Measurements from ENCODE around the gene PHF2.

The PHF2 gene

DNA sequence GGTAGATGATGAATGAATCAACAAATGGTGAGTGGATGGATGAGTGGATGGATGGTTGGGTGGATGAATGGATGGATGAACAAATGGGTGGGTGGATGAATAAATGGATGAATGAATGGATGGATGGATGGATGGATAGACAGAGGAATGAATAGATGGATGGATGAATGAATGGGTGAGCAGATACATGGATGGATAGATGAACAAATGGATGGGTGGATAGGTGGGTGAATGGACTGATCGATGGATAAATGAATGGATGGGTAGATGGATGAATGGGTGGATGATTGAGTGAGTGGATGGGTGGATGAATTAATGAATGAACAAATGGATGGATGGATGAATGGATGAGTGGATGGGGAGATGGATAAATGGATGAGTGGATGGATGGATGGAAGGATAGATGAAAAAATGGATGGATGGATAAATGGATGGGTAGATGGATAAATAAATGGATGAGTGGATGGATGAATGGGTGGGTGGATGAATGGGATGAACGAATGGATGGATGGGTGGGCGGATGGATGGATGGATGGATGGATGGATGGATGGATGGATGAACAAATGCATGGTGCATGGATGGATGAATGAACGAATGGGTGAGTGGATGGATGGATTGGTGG is 85.7 kb downstream of the PHF2 start:
- Histone ChIP-seq H3K4me3 (ENCODE audit: low read length, poor library complexity, severe bottlenecking) (no peak overlapping the region), H3K4me2 (ENCODE audit: low read depth, low read length, poor library complexity, severe bottlenecking) (no peak overlapping the region), H3K36me3 (ENCODE audit: insufficient read depth, low read length) (peaks cover 24% of the 10 kb centered on the region; the same call in 1 of the 2 replicates), H3F3A (ENCODE audit: low read depth) (no peaks in the 10 kb centered on the region), H2AFZ (ENCODE audit: low read length) (no peak overlapping the region), H4K20me1 (ENCODE audit: insufficient read depth, low read length, poor library complexity, severe bottlenecking) (no peaks in the 10 kb centered on the region), H3K27me3 (ENCODE audit: insufficient read depth, low read length, poor library complexity, severe bottlenecking) (no peaks in the 10 kb centered on the region), H3K9ac (ENCODE audit: low read depth, low read length, poor library complexity, severe bottlenecking) (no peak overlapping the region), H3K9me3 (ENCODE audit: insufficient read depth, low read depth, low read length) (no peaks in the 10 kb centered on the region), H3K4me1 (ENCODE audit: insufficient read depth, low read length, poor library complexity, severe bottlenecking) (no peaks in the 10 kb centered on the region), H3K9me2 (replicated peaks; ENCODE audit: low read depth, low read length) (no peaks in the 10 kb centered on the region), H3K79me2 (ENCODE audit: insufficient read depth, low read length) (no peaks in the 10 kb centered on the region)
- TF ChIP-seq, protein P1, sequence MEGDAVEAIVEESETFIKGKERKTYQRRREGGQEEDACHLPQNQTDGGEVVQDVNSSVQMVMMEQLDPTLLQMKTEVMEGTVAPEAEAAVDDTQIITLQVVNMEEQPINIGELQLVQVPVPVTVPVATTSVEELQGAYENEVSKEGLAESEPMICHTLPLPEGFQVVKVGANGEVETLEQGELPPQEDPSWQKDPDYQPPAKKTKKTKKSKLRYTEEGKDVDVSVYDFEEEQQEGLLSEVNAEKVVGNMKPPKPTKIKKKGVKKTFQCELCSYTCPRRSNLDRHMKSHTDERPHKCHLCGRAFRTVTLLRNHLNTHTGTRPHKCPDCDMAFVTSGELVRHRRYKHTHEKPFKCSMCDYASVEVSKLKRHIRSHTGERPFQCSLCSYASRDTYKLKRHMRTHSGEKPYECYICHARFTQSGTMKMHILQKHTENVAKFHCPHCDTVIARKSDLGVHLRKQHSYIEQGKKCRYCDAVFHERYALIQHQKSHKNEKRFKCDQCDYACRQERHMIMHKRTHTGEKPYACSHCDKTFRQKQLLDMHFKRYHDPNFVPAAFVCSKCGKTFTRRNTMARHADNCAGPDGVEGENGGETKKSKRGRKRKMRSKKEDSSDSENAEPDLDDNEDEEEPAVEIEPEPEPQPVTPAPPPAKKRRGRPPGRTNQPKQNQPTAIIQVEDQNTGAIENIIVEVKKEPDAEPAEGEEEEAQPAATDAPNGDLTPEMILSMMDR (conservative IDR thresholded peaks at IDR 0.05; ENCODE audit: low read length), result no peak
- no peak for TF ChIP-seq EZH2phosphoT487 (IDR thresholded peaks at IDR 0.05; ENCODE audit: borderline replicate concordance)

DNA sequence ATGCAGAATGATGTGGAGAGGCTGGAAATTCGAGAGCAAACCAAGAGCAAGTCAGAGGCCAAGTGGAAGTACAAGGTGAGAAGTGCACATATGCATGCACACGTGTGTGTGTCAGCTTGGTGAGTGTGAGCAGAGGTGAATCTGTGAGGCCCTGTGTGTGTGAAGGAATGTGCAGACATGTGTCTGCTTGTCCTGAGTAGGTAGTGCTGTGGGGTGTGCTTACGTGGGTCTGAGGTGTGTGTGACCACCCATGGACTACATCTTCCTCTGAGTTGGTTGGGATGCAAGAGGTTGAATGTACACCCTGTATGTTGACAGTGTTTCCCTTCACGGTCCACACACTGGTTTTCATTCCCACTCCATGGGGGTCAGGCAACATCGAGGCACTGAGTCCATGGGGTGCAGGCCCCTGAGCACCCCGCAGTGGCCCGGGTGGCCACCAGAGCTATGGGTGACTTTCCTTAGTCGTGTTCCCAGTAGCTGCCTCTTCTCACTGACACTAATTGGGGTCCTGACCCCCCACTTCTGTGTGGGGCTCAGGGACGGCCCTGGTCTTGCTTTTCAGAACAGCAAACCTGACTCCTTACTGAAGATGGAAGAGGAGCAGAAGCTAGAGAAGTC is 86.7 kb downstream of the PHF2 start:
- Histone ChIP-seq H3K4me2 (ENCODE audit: low read depth, low read length, poor library complexity, severe bottlenecking) (no peak overlapping the region), H3K27me3 (ENCODE audit: insufficient read depth, low read length, poor library complexity, severe bottlenecking) (no peaks in the 10 kb centered on the region), H4K20me1 (ENCODE audit: insufficient read depth, low read length, poor library complexity, severe bottlenecking) (no peaks in the 10 kb centered on the region), H3F3A (ENCODE audit: low read depth) (no peaks in the 10 kb centered on the region), H3K4me3 (ENCODE audit: low read length, poor library complexity, severe bottlenecking) (no peak overlapping the region), H3K36me3 (ENCODE audit: insufficient read depth, low read length) (peaks cover 22% of the 10 kb centered on the region; the same call in 1 of the 2 replicates), H3K4me1 (ENCODE audit: insufficient read depth, low read length, poor library complexity, severe bottlenecking) (no peaks in the 10 kb centered on the region), H3K9ac (ENCODE audit: low read depth, low read length, poor library complexity, severe bottlenecking) (no peak overlapping the region), H3K9me2 (replicated peaks; ENCODE audit: low read depth, low read length) (no peaks in the 10 kb centered on the region), H3K79me2 (ENCODE audit: insufficient read depth, low read length) (no peaks in the 10 kb centered on the region), H3K9me3 (ENCODE audit: insufficient read depth, low read depth, low read length) (no peaks in the 10 kb centered on the region), H2AFZ (ENCODE audit: low read length) (no peak overlapping the region)
- TF ChIP-seq, protein P1 (conservative IDR thresholded peaks at IDR 0.05; ENCODE audit: low read length), result no peak

DNA sequence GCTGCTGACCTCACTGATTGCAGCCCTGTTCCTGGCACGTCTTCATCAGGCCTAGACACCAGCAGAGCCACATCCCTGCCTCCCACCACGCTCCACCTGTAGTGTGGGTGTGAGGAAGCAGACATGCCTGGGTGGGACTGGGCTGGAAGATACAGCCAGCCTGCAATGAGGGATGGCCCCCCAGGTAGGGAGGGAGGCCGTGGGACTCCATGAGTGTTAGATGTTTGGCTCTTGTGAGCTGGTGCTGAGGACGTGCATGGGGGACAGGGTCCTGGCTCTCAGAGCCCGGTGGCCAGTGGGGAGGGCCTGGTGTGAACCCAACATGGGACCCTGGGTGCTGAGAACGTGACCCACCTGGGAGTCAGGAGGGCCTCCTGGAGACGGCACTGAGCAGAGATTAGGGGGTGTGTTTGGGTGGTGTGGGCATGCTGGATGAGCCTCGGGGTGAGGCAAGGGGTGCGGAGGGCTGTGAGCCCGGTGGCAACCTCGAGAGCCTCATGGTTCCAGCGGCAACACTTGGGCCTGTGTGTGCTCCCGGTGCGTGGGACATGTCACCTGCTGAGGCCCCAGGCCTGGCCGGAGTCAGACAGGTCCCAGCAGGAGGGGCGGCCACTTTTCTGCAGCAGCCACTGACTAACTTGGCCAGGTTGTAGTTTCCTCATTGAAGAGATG is 87.6 kb downstream of the PHF2 start:
- Histone ChIP-seq H3F3A (ENCODE audit: low read depth) (no peaks in the 10 kb centered on the region), H3K9ac (ENCODE audit: low read depth, low read length, poor library complexity, severe bottlenecking) (no peak overlapping the region), H3K4me2 (ENCODE audit: low read depth, low read length, poor library complexity, severe bottlenecking) (no peak overlapping the region), H3K27me3 (ENCODE audit: insufficient read depth, low read length, poor library complexity, severe bottlenecking) (no peaks in the 10 kb centered on the region), H3K9me2 (replicated peaks; ENCODE audit: low read depth, low read length) (no peaks in the 10 kb centered on the region), H3K79me2 (ENCODE audit: insufficient read depth, low read length) (no peaks in the 10 kb centered on the region), H3K4me1 (ENCODE audit: insufficient read depth, low read length, poor library complexity, severe bottlenecking) (no peaks in the 10 kb centered on the region), H3K4me3 (ENCODE audit: low read length, poor library complexity, severe bottlenecking) (no peak overlapping the region), H3K9me3 (ENCODE audit: insufficient read depth, low read depth, low read length) (no peaks in the 10 kb centered on the region), H2AFZ (ENCODE audit: low read length) (no peak overlapping the region), H3K36me3 (ENCODE audit: insufficient read depth, low read length) (peaks cover 19% of the 10 kb centered on the region; the same call in 1 of the 2 replicates), H4K20me1 (ENCODE audit: insufficient read depth, low read length, poor library complexity, severe bottlenecking) (no peaks in the 10 kb centered on the region)
- no peak for TF ChIP-seq EZH2phosphoT487 (IDR thresholded peaks at IDR 0.05; ENCODE audit: borderline replicate concordance)
- TF ChIP-seq, protein P1 (conservative IDR thresholded peaks at IDR 0.05; ENCODE audit: low read length), result no peak
